Measurements from ENCODE around the gene CKB.

GRCh38 chr14:103563226-103563620, 40.6 kb upstream of the CKB start:
- TF ChIP-seq RXRA (IDR thresholded peaks at IDR 0.05) (no peak), CTCF (IDR thresholded peaks at IDR 0.05; ENCODE audit: low read depth, low read length, missing input control) (no peak), YY1 (IDR thresholded peaks at IDR 0.05) (no peak), JUND (IDR thresholded peaks at IDR 0.05) (no peak), TAF1 (conservative IDR thresholded peaks at IDR 0.05) (no peak), GABPA (IDR thresholded peaks at IDR 0.05 in 1 of 2, conservative IDR thresholded peaks at IDR 0.05 in 1 of 2) (no peak), FOXA2 (IDR thresholded peaks at IDR 0.05) (no peak), MAX (IDR thresholded peaks at IDR 0.05) (no peak), ZBTB33 (IDR thresholded peaks at IDR 0.05) (no peak), SP1 (IDR thresholded peaks at IDR 0.05) (no peak), EGR1 (IDR thresholded peaks at IDR 0.05; ENCODE audit: low read depth in 2 of 2) (no peak)

All from liver (tissue), 3 donors.